Thoracic aorta (tissue), 2 donors: ENCODE results near the gene DHRS3. TPM values are rescaled to one million over a fixed set of nuclear protein-coding genes. Genes with fewer than 3 reads are reported as not detected.

Source experiments
- ATAC-seq: fragments of 150-250 bp; one replicate; pipeline ENCODE4 v1.8.0; 2017; ENCODE audit warnings: low read depth; ENCODE audit not compliant: insufficient number of reproducible peaks, low FRiP score
- DNase-seq: peaks from one replicate; pipeline ENCODE4 v3.0.0-alpha.2; 2020; ENCODE audit warnings: low spot score
- H3K27ac ChIP-seq, 2 donors: fragments of 200-600 bp; sonication (generic); 1 replicate in 1 of 2; 2 replicates in 1 of 2; pipeline ENCODE4 v1.5.1; 2016; ENCODE audit warnings: mild to moderate bottlenecking in 2 of 2, moderate library complexity in 2 of 2
- H3K27me3 ChIP-seq: fragments of 200-600 bp; sonication (generic); replicated peaks from 2 replicates; pipeline ENCODE4 v1.6.0; 2016; ENCODE audit warnings: mild to moderate bottlenecking; ENCODE audit not compliant: insufficient read depth
- H3K36me3 ChIP-seq: fragments of 200-600 bp; sonication (generic); one replicate; pipeline ENCODE4 v1.5.1; 2016
- H3K4me1 ChIP-seq, 2 donors: fragments of 200-600 bp; sonication (generic); 1 replicate in 1 of 2; 2 replicates in 1 of 2; pipeline versions ENCODE4 v1.5.1 to v1.6.0; 2016; ENCODE audit warnings: low read depth in 2 of 2, mild to moderate bottlenecking in 1 of 2; ENCODE audit not compliant: control insufficient read depth in 1 of 2
- H3K4me3 ChIP-seq: fragments of 200-600 bp; sonication (generic); 2 replicates; pipeline ENCODE4 v1.5.1; 2016; ENCODE audit warnings: mild to moderate bottlenecking
- H3K9me3 ChIP-seq: fragments of 200-600 bp; sonication (generic); 2 replicates; pipeline ENCODE4 v1.5.1; 2016
- CTCF ChIP-seq: fragments of 200-600 bp; sonication (generic); IDR thresholded peaks from one replicate; pipeline ENCODE4 v1.5.1; 2019; ENCODE audit warnings: antibody characterized with exemption
- total RNA-seq, 2 donors: library from RNA; depleted of rRNA; stranded (reverse); fragments of >200 nt; gene quantifications; one replicate each; pipeline versions ENCODE4 v1.1.0 to v1.2.3, GENCODE V29; 2016

The DHRS3 gene
- total RNA-seq, 2 donors from 2014 or later: 65.9 to 150 TPM

- no peak for TF ChIP-seq CTCF
- Histone ChIP-seq H3K4me1 (peaks cover 21 to 53% of the 10 kb centered on the region in 2 donors), H3K4me3 (peak overlapping the region; percentile 90), H3K36me3 (no peaks in the 10 kb centered on the region), H3K27ac (peak overlapping the region; percentile 92 to 98), H3K27me3 (no peaks in the 10 kb centered on the region), H3K9me3 (no peaks in the 10 kb centered on the region)
- ATAC-seq (peak; percentile 27), DNase-seq (no peak)
These were observed 1.2 kb upstream of the DHRS3 start for GRCh38 chr1:12618965-12619791.

DNA sequence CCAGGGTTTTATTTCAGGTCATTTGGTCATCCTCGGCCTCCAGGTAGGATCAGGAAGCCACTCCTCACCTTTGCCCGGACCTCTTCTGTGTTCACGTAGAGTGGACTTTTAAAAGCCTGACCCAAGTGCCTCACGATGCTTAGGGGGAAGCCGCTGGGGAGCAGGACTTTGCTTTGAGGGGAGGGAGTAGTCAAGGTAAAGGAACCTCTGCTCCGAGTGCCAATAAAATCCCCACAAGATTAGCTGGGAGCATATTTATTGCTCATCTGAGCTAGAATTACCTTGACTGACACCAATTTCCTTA, 603 bp upstream of the DHRS3 start:
- no peaks in the 10 kb centered on the region for H3K27me3 ChIP-seq

DNA sequence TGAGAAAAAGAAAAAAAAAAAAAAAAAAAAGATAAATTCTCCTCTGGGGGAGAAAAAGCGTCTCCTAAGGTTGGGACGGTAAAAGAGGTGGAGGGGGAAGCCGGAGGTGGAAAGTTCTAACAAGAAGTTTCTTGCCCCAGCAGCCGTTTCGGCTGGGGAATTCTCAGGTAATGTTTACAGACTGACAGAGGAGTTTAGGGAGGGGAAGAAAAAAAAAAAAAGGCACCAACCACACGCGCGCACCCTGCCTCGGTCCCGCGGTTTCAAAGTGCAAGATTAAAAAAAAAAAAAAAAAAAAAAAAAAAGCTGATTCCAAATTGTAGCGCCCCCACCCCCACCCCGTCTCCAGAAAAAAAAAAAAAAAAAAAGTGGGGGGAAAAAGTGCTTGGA, 504 bp downstream of the DHRS3 start:
- H3K9me3 ChIP-seq: no peaks in the 10 kb centered on the region
- ATAC-seq (no peak), DNase-seq (no peak)
- H3K4me1 ChIP-seq: peaks cover 19 to 58% of the 10 kb centered on the region in 2 donors
- no peak for TF ChIP-seq CTCF
- H3K36me3 ChIP-seq: peaks cover 7% of the 10 kb centered on the region
- H3K4me3 ChIP-seq: peak overlapping the region; percentile 90
- peak overlapping the region; percentile 92 to 98 for H3K27ac ChIP-seq
- H3K27me3 ChIP-seq: no peaks in the 10 kb centered on the region

More for the DNA sequence above, 603 bp upstream of the DHRS3 start:
- H3K4me3 ChIP-seq: peak overlapping the region; percentile 90
- no peaks in the 10 kb centered on the region for H3K36me3 ChIP-seq
- DNase-seq: no peak
- peaks cover 24 to 58% of the 10 kb centered on the region in 2 donors for H3K4me1 ChIP-seq
- TF ChIP-seq CTCF: no peak
- no peak for ATAC-seq
- no peaks in the 10 kb centered on the region for H3K9me3 ChIP-seq
- peak overlapping the region; percentile 92 to 98 for H3K27ac ChIP-seq

DNA sequence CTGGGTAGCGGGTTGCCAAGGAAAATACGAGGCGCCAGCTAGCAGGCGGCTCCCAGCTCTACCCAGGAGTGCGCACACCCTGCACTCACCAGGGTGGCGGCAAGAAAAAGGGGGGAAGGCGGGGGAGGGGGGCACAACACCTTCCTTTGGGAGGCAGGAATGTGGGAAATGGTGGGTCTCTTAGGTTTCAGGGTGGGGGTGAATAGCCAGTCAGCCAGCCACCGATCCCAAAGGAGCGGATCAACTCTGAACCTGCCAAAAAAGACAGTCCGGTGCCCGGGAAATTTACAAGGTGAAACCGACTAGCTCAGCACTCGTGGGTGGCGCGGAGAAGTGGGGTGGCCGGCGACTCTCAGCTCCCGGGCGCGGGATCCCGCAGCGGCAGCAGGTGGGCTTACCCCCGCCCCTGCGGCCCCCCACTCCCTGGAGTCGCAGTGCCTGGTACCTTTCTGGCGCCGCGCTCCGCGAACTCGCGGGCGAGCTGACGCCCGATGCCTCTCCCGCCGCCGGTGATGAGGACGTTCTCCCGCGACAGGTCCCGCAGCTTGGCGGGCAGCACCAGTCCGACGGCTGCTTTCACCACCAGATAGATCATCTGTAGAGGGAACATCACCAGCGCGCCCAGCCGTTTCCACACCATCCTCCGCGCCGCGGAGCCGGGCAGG, 1.2 kb downstream of the DHRS3 start:
- TF ChIP-seq CTCF: no peak
- H3K9me3 ChIP-seq: no peaks in the 10 kb centered on the region
- peaks cover 14% of the 10 kb centered on the region for H3K36me3 ChIP-seq
- H3K4me3 ChIP-seq: peak overlapping the region; percentile 90
- peaks cover 19 to 57% of the 10 kb centered on the region in 2 donors for H3K4me1 ChIP-seq
- H3K27ac ChIP-seq: peak overlapping the region; percentile 92 to 98
- no peak for DNase-seq
- no peak for ATAC-seq
- H3K27me3 ChIP-seq: no peaks in the 10 kb centered on the region

DNA sequence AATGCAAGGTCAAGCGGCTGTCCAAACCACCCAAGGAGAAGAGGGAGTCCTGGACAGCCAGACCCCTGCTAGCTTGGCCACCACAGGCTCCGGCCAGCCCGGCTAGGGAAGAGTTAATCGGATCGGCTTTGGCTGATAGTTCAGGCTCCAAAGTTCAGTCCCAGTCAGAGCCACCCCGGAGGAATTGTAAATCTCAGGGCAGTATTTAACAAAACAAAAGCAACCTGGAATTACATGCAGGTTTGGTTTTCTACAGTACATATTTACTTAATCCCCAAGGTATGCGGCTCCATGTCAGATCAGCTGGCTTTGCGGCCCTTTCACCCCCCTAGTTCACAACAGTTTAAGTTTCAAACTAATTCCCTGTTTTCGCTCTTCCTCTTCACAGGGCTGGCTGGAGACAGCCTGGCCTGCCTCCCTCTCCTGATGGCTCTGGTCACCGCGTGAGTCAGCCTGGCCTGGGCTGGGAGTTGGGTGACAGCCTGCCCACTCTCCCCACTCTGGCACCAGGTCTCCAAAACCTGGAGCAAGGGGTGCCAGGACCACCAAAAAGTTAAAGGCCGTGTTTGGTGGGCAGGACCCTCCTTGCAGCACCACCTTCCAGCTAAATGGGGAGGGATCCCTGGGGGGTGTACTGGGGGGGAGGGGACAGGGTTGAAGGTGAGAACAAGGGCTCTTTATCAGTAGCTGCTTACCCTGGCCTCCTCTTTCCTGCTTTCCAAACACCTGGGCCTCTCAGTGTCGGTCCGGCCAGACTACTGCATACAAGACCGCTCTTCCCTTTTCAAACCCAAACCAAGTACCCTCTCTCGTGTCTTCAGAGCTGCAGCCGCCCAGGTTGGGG, 1.9 kb downstream of the DHRS3 start:
- H3K36me3 ChIP-seq: peaks cover 19% of the 10 kb centered on the region
- peak overlapping the region; percentile 90 for H3K4me3 ChIP-seq
- no peaks in the 10 kb centered on the region for H3K27me3 ChIP-seq
- peak; percentile 61 for DNase-seq
- TF ChIP-seq CTCF: no peak
- H3K27ac ChIP-seq: peak overlapping the region; percentile 92 to 98
- no peaks in the 10 kb centered on the region for H3K9me3 ChIP-seq
- H3K4me1 ChIP-seq: peaks cover 15 to 54% of the 10 kb centered on the region in 2 donors
- peak; percentile 19 for ATAC-seq
